GM12878 (cell line): ENCODE measurements around the gene RPL21. TPM values are rescaled to one million over a fixed set of nuclear protein-coding genes. Genes with fewer than 3 reads are reported as not detected.
A peak's percentile ranks its signal among the peaks of the same experiment; 100 is the strongest.

Experiments used
- ATAC-seq: fragments of 200-7000 bp; cut with Tn5 transposase; 3 replicates; pipeline ENCODE4 v1.9.1; 2020; ENCODE audit warnings: mild to moderate bottlenecking, moderate library complexity
- BruUV-seq: library from RNA; stranded (reverse); fragments of 400-500 nt; replicated peaks from 2 replicates; lab custom pipeline; 2021; lab: Mats Ljungman, UMichigan
- CTCF ChIA-PET: fragments of 300-600 bp; sonication (Branson Sonifier 250); formaldehyde crosslinking; extraction: SDS; loops from one replicate; lab custom pipeline; 2021; ENCODE audit warnings: inconsistent platforms; lab: Yijun Ruan, JAX
- POLR2A ChIA-PET: fragments of 350-600 bp; formaldehyde crosslinking; extraction: SDS; loops from one replicate; lab custom pipeline; 2021; ENCODE audit warnings: inconsistent platforms; lab: Charles Lee
- RAD21 ChIA-PET: fragments of 300-600 bp; sonication (Branson Sonifier 250); formaldehyde crosslinking; loops from one replicate; lab custom pipeline; 2023; ENCODE audit warnings: antibody characterized with exemption; ENCODE audit not compliant: unreplicated experiment; lab: Charles Lee
- SMC1A ChIA-PET: fragments of 300-600 bp; sonication (Branson Sonifier 250); formaldehyde crosslinking; loops from one replicate; lab custom pipeline; 2023; ENCODE audit not compliant: unreplicated experiment, uncharacterized antibody; lab: Charles Lee
- DNase-seq: peaks from one replicate; pipeline ENCODE4 v3.0.0-alpha.2; 2011; ENCODE audit warnings: low read depth, low spot score
- FAIRE-seq: peaks from 3 replicates; lab custom pipeline; 2011; peaks lifted over from hg19 to GRCh38; lab: Jason Lieb, UNC
- H2AFZ ChIP-seq: 2 replicates; pipeline ENCODE4 v1.6.0; 2011; ENCODE audit warnings: low read depth, low read length, control low read depth; ENCODE audit not compliant: control insufficient read depth
- H3K27ac ChIP-seq: 2 replicates; pipeline ENCODE4 v1.5.1; 2011; ENCODE audit warnings: control low read depth; ENCODE audit not compliant: control insufficient read depth, insufficient read depth
- H3K27me3 ChIP-seq, 2 experiments: replicated peaks in 1 of 2; 2 replicates each; pipeline versions ENCODE4 v1.6.0 to v1.6.1; 2011; ENCODE audit warnings: low read length in 1 of 2; ENCODE audit not compliant: control insufficient read depth in 2 of 2, insufficient read depth in 2 of 2
- H3K36me3 ChIP-seq, 2 experiments: 2 replicates each; pipeline ENCODE4 v1.5.1; 2011; ENCODE audit warnings: low read length in 1 of 2; ENCODE audit not compliant: control insufficient read depth in 2 of 2, insufficient read depth in 2 of 2
- H3K4me1 ChIP-seq: 2 replicates; pipeline ENCODE4 v1.6.1; 2011; ENCODE audit warnings: mild to moderate bottlenecking, low read length, moderate library complexity, mixed read lengths; ENCODE audit not compliant: control insufficient read depth, insufficient read depth
- H3K4me2 ChIP-seq: 2 replicates; pipeline ENCODE4 v1.6.0; 2011; ENCODE audit warnings: control low read depth; ENCODE audit not compliant: control insufficient read depth, insufficient read depth
- H3K4me3 ChIP-seq: fragments of 200-600 bp; sonication (generic); 2 replicates; pipeline ENCODE4 v1.5.1; 2016
- H3K79me2 ChIP-seq: 2 replicates; pipeline ENCODE4 v1.6.0; 2011; ENCODE audit warnings: low read length; ENCODE audit not compliant: control insufficient read depth, insufficient read depth
- H3K9ac ChIP-seq: 2 replicates; pipeline ENCODE4 v1.8.0; 2011; ENCODE audit warnings: low read length, control low read depth, mixed read lengths; ENCODE audit not compliant: control insufficient read depth, insufficient read depth
- H3K9me3 ChIP-seq: replicated peaks from 3 replicates; pipeline ENCODE4 v1.5.1; 2011; ENCODE audit warnings: mild to moderate bottlenecking, low read length; ENCODE audit not compliant: control insufficient read depth, insufficient read depth
- H4K20me1 ChIP-seq: 2 replicates; pipeline ENCODE4 v1.6.0; 2011; ENCODE audit not compliant: control insufficient read depth, insufficient read depth
- BHLHE40 ChIP-seq, 2 experiments: fragments of 450-650 bp in 1 of 2; IDR thresholded peaks; 2 replicates each; pipeline ENCODE4 v1.6.1; 2011 to 2017; ENCODE audit warnings: low read depth in 2 of 2, borderline replicate concordance in 1 of 2, improper control_type of control experiment in 1 of 2, low read length in 1 of 2, mild to moderate bottlenecking in 1 of 2
- CREM ChIP-seq: IDR thresholded peaks from 2 replicates; pipeline ENCODE4 v1.6.1; 2014; ENCODE audit warnings: antibody characterized with exemption, low read depth
- EGR1 ChIP-seq, 2 experiments: IDR thresholded peaks; 1 replicate in 1 of 2; 2 replicates in 1 of 2; pipeline ENCODE4 v1.6.1; 2011 to 2012; ENCODE audit warnings: low read depth in 2 of 2, low read length in 2 of 2, borderline replicate concordance in 1 of 2, mild to moderate bottlenecking in 1 of 2, moderate library complexity in 1 of 2
- MTA3 ChIP-seq: IDR thresholded peaks from 2 replicates; pipeline ENCODE4 v1.6.1; 2012; ENCODE audit warnings: low read length, inconsistent platforms, borderline replicate concordance
- MYB ChIP-seq: fragments of 150-350 bp; IDR thresholded peaks from 2 replicates; pipeline ENCODE4 v1.6.1; 2014; ENCODE audit warnings: mild to moderate bottlenecking, low read depth, low read length, borderline replicate concordance
- WGBS: methylation state at CpG from one replicate; pipeline ENCODE4 v1.1.6; 2016; ENCODE audit warnings: low lambda C conversion rate; ENCODE audit not compliant: insufficient replicate concordance, insufficient coverage; ENCODE audit errors: missing lambda C conversion rate; 5-methylcytosine and 5-hydroxymethylcytosine counted together
- in situ Hi-C: fragments of 300-500 bp; cut with MboI; formaldehyde crosslinking; loops from 9 replicates; pipeline ENCODE4 v1.14.3; 2018; ENCODE audit warnings: mixed read lengths
- intact Hi-C: fragments of 100-400 bp; cut with micrococcal nuclease; formaldehyde crosslinking; loops from one replicate; pipeline ENCODE4 v1.14.2; 2022; ENCODE audit not compliant: unreplicated experiment
- polyA plus RNA-seq, 11 experiments: library from polyadenylated mRNA; depleted of rRNA in 4 of 11; unstranded in 6 of 11; stranded (reverse) in 5 of 11; fragments of >200 nt; fragmentation: Nextera tagmentation in 4 of 11; fragmentation: Illumina TruSeq in 1 of 11; extraction: Ambion mirVana in 4 of 11; extraction: Trizol in 1 of 11; gene quantifications; 1 replicate in 1 of 11; 2 replicates in 10 of 11; pipeline versions ENCODE4 v1.2.1 to v1.2.3, GENCODE V29; 2011 to 2016; ENCODE audit warnings: inconsistent platforms in 2 of 11, missing spikeins in 2 of 11, low read depth in 1 of 11
- total RNA-seq, 4 experiments: library from RNA; depleted of rRNA in 3 of 4; stranded (reverse); fragments of >200 nt in 3 of 4; fragmentation: Illumina TruSeq in 1 of 4; extraction: Trizol in 1 of 4; gene quantifications; 2 replicates each; pipeline versions ENCODE4 v1.2.1 to v1.2.3, GENCODE V29; 2013 to 2021

Gene RPL21
- total and polyA plus RNA-seq, 10 of the 15 experiments (the other 5 are each of a cell fraction or from before 2014, with no cell fraction given), result 817 to 9,760 (median 1,698) TPM

GRCh38 chr13:27226991-27227390, 24.4 kb upstream of the RPL21 start:
- Histone ChIP-seq H3K79me2 (no peaks in the 10 kb centered on the region), H3K4me1 (peaks cover 11% of the 10 kb centered on the region), H3K27ac (no peak overlapping the region), H3K4me3 (no peak overlapping the region), H2AFZ (no peak overlapping the region), H3K9me3 (no peaks in the 10 kb centered on the region; the same call in 2 of the 3 replicates), H3K27me3 (no peaks in the 10 kb centered on the region), H4K20me1 (no peaks in the 10 kb centered on the region), H3K36me3 (no peaks in the 10 kb centered on the region), H3K9ac (no peak overlapping the region), H3K4me2 (peak overlapping the region; percentile 10; the same call in 1 of the 2 replicates)
- ChIA-PET RAD21 (interaction anchor here (0.8 to 1.0 kb wide), 2 partner anchors 94 to 108 kb away, joined by 3 read pairs; no protein-coding TSS in a partner anchor), SMC1A (interaction anchor here (0.6 to 1.1 kb wide), 2 partner anchors 100 to 242 kb away, joined by 3 to 4 read pairs; no protein-coding TSS in a partner anchor), CTCF (interaction anchor here (0.9 to 1.5 kb wide), 4 partner anchors 26 to 600 kb away, joined by 3 to 4 read pairs (median 4); no protein-coding TSS in a partner anchor), POLR2A (no interaction called here)
- FAIRE-seq, result no peak
- in situ Hi-C loops (no loop called here), intact Hi-C loops (no loop called here)
- TF ChIP-seq CREM, result no peak
- TF ChIP-seq BHLHE40 (IDR thresholded peaks at IDR 0.05; ENCODE audit: borderline replicate concordance in 1 of 2, low read depth in 2 of 2, low read length in 1 of 2), result peak; percentile 50 to 51; a peak in 2 of 4 replicates
- 43% methylated on average over 2 of the region's 2 CpGs for WGBS
- DNase-seq, result no peak
- BruUV-seq, result no TSS peak
- peak; percentile 51 for ATAC-seq

- in situ Hi-C loops (no loop called here), intact Hi-C loops (no loop called here)
- TF ChIP-seq EGR1 (IDR thresholded peaks at IDR 0.05; ENCODE audit: borderline replicate concordance in 1 of 2, low read depth in 2 of 2, low read length in 2 of 2) (no peak), CREM (no peak), MTA3 (no peak), MYB (no peak)
- FAIRE-seq (no peak), DNase-seq (no peak), ATAC-seq (peak; percentile 48)
- H3K79me2 ChIP-seq, result no peaks in the 10 kb centered on the region
- H2AFZ ChIP-seq, result no peak overlapping the region
- no peak overlapping the region for H3K9ac ChIP-seq
- H3K27ac ChIP-seq, result no peak overlapping the region
- ChIA-PET POLR2A (no interaction called here), CTCF (no interaction called here), RAD21 (no interaction called here), SMC1A (interaction anchor here (1.0 to 1.1 kb wide), 2 partner anchors 13 to 101 kb away, joined by 3 to 4 read pairs; no protein-coding TSS in a partner anchor)
- no peaks in the 10 kb centered on the region for H4K20me1 ChIP-seq
- H3K27me3 ChIP-seq, result no peaks in the 10 kb centered on the region
- no peak overlapping the region for H3K4me3 ChIP-seq
- BruUV-seq, result no TSS peak
- H3K4me1 ChIP-seq, result peaks cover 3% of the 10 kb centered on the region; the same call in 1 of the 2 replicates
- H3K4me2 ChIP-seq, result no peak overlapping the region
- H3K36me3 ChIP-seq, result no peaks in the 10 kb centered on the region
- H3K9me3 ChIP-seq, result no peaks in the 10 kb centered on the region; the same call in 2 of the 3 replicates
Observed at GRCh38 chr13:27228131-27228530, 23.2 kb upstream of the RPL21 start.
